GM21576 (cell line): ENCODE data around the gene XRCC1.

Source experiments
- ATAC-seq: cut with Tn5 transposase; IDR thresholded peaks from one replicate; pipeline ENCODE4 v1.9.1; 2021; ENCODE audit warnings: mild to moderate bottlenecking, moderate library complexity; ENCODE audit not compliant: unreplicated experiment

XRCC1 gene

GRCh38 chr19:43581467-43581866, 6.1 kb upstream of the XRCC1 start:
- no peak for ATAC-seq

- ATAC-seq: no peak
Observed at GRCh38 chr19:43578787-43579186, 3.5 kb upstream of the XRCC1 start.

GRCh38 chr19:43575955-43576878, 890 bp upstream of the XRCC1 start:
- ATAC-seq: no peak

GRCh38 chr19:43574424-43575155, 737 bp downstream of the XRCC1 start:
- ATAC-seq: no peak

DNA sequence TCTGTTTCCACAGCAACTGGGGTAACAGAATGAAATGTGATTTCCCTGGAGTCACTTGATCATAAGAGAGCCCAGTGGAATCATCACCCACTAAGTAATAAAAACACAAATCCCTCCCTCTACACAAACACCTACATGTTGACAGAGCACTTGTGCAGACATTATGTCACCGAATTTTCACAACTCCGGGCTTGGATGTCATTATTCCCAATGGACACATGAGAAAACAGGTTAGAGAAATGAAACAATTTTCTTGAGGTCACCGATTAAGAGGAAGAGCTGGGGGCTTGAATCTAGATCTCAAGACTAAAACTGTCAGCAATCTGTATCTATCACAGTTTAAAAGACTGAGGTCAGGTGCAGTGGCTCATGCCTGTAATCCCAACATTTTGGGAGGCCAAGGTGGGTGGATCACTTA, 3.1 kb downstream of the XRCC1 start:
- no peak for ATAC-seq

DNA sequence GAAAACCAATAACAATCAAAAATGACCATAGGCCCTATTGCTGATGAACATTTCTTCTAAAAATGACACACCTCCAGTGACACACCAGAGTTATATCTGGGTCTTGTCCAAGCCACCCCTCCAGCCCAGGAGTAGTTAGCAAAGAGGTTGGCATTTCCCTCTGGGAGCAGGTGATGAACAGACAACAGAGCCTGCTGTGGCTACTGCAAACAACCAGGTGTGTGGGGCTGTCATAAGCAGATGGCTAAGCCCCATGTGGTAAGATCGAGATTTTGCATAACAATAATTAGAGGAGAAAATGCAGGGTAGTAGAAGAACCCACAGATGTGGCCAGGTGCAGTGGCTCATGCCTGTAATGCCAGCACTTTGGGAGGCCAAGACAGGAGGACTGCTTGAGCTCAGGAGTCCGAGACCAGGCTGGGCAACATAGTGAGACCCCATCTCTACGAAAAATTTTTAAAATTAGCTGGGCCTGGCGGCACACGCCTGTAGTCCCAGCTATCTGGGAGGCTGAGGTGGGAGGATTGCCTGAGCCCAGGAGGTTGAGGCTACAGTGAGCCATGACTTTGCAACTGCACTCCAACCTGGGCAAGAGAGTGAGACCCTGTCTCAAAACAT, 5.0 kb downstream of the XRCC1 start:
- ATAC-seq: no peak

DNA sequence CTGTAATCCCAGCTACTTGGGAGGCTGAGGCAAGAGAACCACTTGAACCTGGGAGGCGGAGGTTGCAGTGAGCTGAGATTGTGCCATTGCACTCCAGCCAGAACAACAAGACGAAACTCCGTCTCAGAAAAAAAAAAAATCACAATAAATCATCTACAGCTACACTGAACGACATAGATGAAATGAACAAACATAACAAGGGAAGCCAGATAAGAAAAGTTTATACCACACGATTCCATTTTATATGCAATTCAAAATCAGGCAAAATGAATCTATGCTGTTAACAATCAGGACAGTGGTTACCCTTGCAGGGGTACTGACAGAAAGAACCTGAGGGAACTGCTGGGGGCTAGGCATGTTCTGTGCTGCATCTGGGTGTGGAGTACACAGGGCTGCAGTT, 5.7 kb downstream of the XRCC1 start:
- no peak for ATAC-seq

GRCh38 chr19:43564800-43565199, 10.5 kb downstream of the XRCC1 start:
- no peak for ATAC-seq

- no peak for ATAC-seq
Observed at GRCh38 chr19:43563816-43564457, 11.4 kb downstream of the XRCC1 start.

DNA sequence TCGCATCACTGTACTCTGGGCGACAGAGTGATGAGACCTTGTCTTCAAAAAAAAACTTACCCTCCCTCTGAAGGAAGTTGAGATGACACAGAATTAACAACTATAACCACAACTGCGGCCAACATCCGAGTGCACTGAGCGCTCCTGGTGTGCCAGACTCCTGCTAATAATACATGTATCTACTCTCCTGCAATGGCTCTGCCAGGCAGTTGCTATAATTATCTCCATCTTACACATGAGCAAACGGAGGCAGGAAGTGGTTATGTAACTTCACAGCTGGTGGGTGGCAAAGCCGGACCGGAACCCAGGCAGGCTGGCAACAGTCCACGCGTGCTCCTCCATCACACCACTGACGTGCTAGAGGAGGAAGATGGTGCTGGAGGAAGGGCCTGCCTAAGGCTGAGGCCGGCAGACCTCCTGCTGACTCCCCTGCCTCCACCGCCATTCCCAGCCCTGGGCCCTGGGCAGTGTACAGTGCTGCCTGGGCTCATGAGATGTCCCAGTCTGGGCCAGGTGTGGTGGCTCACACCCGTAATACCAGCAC, 12.6 kb downstream of the XRCC1 start:
- ATAC-seq: peak; percentile 61

DNA sequence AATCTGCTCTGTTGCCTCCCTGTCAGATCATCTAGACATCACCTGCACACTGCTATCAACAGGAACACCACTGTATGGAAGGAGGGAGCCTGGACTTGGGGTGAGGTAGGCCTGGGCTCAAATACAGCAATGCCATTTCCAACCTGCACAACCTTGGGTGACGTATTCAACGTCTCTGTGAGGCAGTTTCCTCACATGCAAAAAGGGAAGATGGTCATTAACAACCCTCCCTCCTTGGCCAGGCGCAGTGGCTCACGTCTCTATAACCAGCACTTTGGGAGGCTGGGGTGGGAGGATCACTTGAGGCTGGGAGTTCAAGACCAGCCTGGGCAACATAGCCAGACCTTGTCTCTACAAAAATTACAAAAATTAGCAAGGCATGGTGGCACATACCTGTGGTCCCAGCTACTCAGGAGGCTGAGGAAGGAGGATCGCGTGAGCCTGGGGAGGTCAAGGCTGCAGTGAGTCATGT, 13.1 kb downstream of the XRCC1 start:
- no peak for ATAC-seq

- ATAC-seq: no peak
Observed at GRCh38 chr19:43561139-43561970, 14.0 kb downstream of the XRCC1 start.

GRCh38 chr19:43560687-43561086, 14.6 kb downstream of the XRCC1 start:
- ATAC-seq: no peak

DNA sequence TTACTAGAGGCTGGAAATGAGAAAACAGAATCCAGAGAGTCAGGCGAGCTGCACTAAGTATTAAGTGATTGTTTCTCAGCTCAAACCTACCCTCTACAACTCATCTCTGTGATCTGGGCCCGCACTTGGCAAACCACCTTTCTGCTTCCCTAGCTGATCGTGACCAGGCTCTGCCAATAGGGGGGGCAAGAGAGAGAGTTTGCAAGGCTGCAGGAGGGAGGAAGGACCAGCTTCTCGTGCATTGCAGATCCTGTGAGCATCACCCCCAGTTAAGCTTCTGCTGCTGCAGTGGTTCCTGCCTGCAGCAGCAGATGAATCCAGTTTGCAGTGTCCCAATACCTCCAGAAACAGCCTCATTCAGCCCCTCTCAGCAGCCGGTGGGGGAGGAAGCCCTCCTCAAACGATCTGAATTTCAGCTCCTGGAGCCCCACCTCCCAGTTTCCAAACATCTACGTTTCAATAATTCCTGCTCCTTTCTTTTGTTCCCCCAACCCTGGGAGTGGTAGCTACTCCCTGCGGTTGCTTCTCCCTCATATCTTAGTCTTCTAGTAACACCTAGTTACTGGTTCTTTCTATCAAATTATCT, 20.0 kb downstream of the XRCC1 start:
- ATAC-seq: no peak

DNA sequence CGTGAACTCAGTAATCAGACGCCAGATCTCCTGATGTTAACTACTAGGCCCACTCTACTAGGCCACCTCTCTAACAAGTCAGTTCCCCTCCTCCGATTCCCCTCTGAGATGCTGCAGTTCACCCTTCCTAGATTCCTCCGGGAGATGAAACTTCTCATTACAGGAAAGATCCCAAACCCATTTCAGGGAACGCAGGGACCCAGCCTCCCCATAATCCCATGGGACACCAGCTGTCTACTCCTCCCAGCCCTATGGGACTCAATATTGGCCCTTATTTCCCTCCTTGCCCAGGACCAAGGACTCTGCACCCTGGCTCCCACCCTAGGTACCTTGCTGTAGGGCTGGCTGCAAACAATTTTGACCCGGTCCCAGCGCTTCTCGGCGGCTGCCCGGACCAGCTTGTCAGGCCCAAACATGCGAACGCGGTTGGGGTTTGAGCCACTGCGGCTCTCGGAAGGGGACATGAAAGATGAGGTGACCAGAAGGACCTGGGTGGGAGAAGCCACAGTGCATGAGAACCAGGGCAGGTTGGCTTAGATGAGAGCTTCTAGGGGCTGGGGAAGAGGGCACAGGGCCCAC, 20.9 kb downstream of the XRCC1 start:
- no peak for ATAC-seq

- no peak for ATAC-seq
Observed at GRCh38 chr19:43553656-43554055, 21.7 kb downstream of the XRCC1 start.

DNA sequence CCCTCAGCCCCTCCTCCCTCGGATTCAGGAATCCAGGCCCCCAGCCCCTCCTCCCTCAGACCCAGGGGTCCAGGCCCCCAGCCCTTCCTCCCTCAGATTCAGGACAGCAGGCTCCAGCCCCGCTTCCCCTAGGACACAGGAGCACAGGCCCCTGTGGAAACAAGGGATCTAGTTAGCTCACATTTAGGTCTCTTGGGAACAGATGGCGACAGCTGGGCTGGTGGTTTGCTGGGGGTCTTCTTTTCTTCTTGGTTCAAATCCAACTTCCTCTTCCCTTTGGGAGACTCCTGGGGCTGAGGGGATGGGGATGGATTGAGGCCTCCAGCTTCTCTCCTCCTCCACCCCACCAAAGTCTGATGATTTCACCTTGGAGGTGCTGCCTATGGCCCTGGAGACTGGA, 22.7 kb downstream of the XRCC1 start:
- no peak for ATAC-seq

- no peak for ATAC-seq
Observed at GRCh38 chr19:43552198-43552450, 23.2 kb downstream of the XRCC1 start.

DNA sequence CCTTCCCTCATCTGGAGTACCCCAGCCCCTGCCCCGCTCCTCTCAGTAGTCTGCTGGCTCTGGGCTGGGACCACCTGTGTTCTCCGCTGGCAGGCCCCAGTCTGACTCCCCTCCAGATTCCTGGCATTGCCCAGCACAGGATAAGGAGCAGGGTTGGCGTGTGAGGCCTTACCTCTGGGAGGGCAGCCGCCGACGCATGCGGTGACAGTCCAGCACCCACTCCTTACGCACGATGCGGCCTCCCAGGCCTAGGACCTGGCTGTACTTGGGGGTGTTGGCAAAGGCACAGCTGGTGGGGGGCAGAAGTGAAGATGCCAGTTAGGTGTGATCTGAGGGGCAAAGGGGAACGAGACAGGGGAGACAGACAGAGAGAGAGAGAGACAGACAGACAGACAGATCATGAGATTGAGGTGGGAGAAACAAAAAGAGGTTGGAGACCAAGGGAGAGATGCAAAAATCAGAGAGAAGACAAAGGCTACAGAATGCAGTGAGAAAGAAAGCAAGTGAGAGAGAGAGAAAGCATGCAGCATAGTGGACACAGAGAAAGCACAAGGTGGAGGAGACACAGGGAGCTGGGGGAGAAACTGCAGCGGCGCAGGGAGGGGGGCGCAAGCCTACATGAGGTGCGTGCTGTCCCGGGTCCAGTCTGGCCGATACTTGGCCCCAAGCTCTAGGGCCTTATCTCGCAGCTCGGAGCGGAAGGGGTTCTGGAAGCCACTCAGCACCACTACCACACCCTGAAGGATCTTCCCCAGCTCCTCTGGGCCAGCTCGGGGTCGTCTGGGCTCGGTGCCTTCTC, 23.7 kb downstream of the XRCC1 start:
- ATAC-seq: no peak
